BJ (cell line): Measurements from ENCODE around the gene SAMM50. TPM values are rescaled to one million over a fixed set of nuclear protein-coding genes. Genes with fewer than 3 reads are reported as not detected.

Source experiments
- CTCF ChIA-PET: fragments of 350-600 bp; formaldehyde crosslinking; extraction: SDS; loops from one replicate; lab custom pipeline; 2021; ENCODE audit warnings: antibody characterized with exemption, inconsistent platforms; lab: Yijun Ruan, JAX
- POLR2A ChIA-PET: fragments of 300-600 bp; sonication (Branson Sonifier 250); formaldehyde crosslinking; extraction: SDS; loops from one replicate; lab custom pipeline; 2021; ENCODE audit warnings: antibody characterized with exemption; lab: Charles Lee
- DNase-seq: peaks from one replicate; pipeline ENCODE4 v3.0.0-alpha.2; 2011; ENCODE audit warnings: low read depth
- H3K27me3 ChIP-seq: 2 replicates; pipeline ENCODE4 v1.6.0; 2011; ENCODE audit warnings: low read length; ENCODE audit not compliant: control insufficient read depth, insufficient read depth
- H3K36me3 ChIP-seq: 2 replicates; pipeline ENCODE4 v1.5.1; 2011; ENCODE audit warnings: low read length; ENCODE audit not compliant: control insufficient read depth, insufficient read depth
- H3K4me3 ChIP-seq: 2 replicates; pipeline ENCODE4 v1.5.1; 2011; ENCODE audit warnings: low read depth, mild to moderate bottlenecking, control low read depth, low read length
- polyA plus RNA-seq: library from polyadenylated mRNA; depleted of rRNA; stranded (reverse); fragments of >200 nt; gene quantifications from 2 replicates; pipeline ENCODE4 v1.2.3, GENCODE V29; 2011
- TF ChIP-seq, protein P1 (sequence below): IDR thresholded peaks from 2 replicates; pipeline ENCODE4 v1.5.1; 2011; ENCODE audit warnings: low read depth, mild to moderate bottlenecking, control low read depth, inconsistent platforms, low read length, moderate library complexity; ENCODE audit not compliant: insufficient read depth

Gene SAMM50
- polyA plus RNA-seq, 1 experiment: 40.7 TPM

DNA sequence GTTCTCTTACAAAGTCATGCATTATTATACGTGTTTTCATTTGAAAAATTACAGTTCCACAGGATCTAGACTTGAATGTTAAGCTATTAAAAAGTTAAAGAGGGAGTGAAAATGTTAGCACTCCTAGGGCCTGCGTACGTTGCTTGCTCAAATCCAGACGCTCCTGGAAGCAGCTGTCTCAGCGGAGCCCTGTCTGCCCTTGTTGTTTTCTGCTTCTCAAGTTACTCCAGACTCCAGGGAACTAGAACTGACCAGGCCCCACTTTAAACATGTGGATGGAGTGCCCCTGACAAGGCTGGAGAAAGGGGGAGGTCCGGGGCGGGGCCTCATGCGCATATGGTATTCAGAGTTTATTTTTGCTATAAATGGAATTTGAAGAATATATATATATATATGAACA, 78.5 kb downstream of the SAMM50 start:
- TF ChIP-seq, protein P1, sequence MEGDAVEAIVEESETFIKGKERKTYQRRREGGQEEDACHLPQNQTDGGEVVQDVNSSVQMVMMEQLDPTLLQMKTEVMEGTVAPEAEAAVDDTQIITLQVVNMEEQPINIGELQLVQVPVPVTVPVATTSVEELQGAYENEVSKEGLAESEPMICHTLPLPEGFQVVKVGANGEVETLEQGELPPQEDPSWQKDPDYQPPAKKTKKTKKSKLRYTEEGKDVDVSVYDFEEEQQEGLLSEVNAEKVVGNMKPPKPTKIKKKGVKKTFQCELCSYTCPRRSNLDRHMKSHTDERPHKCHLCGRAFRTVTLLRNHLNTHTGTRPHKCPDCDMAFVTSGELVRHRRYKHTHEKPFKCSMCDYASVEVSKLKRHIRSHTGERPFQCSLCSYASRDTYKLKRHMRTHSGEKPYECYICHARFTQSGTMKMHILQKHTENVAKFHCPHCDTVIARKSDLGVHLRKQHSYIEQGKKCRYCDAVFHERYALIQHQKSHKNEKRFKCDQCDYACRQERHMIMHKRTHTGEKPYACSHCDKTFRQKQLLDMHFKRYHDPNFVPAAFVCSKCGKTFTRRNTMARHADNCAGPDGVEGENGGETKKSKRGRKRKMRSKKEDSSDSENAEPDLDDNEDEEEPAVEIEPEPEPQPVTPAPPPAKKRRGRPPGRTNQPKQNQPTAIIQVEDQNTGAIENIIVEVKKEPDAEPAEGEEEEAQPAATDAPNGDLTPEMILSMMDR: no peak
- Histone ChIP-seq H3K4me3 (no peak overlapping the region), H3K36me3 (peaks cover 1% of the 10 kb centered on the region; the same call in 1 of the 2 replicates), H3K27me3 (no peaks in the 10 kb centered on the region)
- ChIA-PET POLR2A (no interaction called here), CTCF (interaction anchor here (0.9 kb wide), 1 partner anchor 46 kb away, joined by 3 read pairs; no protein-coding TSS in a partner anchor)
- no peak for DNase-seq

DNA sequence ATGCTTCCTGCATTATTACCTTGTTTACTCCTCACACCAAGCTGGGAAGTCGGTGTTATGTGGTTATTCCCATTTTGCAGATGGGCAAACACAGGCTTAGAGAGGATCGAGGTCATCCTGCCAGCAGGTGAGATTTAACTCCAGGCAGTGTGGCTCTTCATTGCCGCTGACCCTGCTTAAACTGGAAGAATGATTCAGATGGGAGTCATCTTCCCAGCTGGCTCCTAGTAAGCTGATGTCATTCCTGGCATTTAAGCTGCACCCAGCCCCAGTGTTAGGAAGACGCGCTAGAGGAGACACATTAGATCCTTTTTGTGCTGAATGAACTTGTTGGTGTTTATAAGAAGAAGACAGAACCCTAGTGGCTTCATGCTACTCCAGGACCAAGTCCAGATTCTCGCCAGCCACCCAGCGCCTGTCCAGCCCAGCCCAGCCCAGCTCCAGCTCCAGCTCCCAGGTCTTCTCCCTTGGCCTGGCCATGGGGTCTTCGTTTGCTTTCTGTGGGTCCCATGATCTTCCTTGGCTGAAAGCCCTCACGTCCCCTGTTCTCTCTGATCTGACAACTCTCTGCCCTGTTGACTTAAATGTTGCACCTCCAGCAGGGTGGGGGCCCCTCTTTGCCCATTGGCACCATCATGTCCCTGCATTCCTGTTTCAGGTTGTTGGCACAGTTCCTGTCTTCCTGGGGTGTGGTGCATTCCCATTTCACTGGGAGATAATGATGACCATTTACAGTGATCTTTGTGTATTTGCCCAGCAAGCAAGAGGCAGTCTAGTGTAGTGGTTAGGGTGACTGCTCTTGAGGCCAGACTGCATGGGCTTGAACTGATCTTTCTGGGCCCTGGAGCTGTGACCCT, 82.5 kb downstream of the SAMM50 start:
- no peaks in the 10 kb centered on the region for H3K27me3 ChIP-seq
- TF ChIP-seq, protein P1: no peak
- DNase-seq: peak; percentile 88
- no peak overlapping the region for H3K4me3 ChIP-seq
- no peaks in the 10 kb centered on the region for H3K36me3 ChIP-seq
- CTCF ChIA-PET: interaction anchor here (0.7 to 2.7 kb wide), 6 partner anchors 10 to 212 kb away, joined by 3 to 9 read pairs (median 3); no protein-coding TSS in a partner anchor
- POLR2A ChIA-PET: no interaction called here

DNA sequence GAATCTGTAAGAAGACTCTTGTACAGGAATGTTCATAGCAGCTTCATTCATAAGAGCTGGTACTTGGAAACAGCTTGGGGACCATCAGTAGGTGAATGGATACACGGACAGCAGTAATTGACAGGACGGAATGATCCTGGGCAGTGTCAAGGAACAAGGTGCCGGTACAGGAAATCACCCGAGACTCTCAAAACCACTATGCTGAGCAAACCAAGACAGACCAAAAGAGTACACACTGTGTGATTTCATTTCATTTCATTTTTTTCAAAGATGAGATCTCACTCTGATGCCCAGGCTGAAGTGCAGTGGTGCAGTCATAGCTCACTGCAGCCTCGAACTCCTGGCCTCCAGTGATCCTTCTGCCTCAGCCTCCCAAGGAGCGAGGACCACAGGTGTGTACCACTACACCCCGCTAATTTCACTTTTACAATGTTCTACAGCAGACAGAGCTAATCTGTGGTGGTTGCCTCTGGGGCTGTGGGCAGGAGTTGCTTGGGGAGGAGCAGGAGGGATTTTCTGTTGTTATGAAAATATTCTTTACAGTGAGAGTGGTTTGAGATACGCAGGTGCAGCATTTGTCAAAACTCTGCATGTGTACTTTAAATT, 84.4 kb downstream of the SAMM50 start:
- Histone ChIP-seq H3K4me3 (no peak overlapping the region), H3K27me3 (no peaks in the 10 kb centered on the region), H3K36me3 (no peaks in the 10 kb centered on the region)
- CTCF ChIA-PET: interaction anchor here (2.0 to 2.7 kb wide), 2 partner anchors 43 to 46 kb away, joined by 4 to 9 read pairs; no protein-coding TSS in a partner anchor
- TF ChIP-seq, protein P1: no peak
- DNase-seq: no peak
- POLR2A ChIA-PET: no interaction called here

DNA sequence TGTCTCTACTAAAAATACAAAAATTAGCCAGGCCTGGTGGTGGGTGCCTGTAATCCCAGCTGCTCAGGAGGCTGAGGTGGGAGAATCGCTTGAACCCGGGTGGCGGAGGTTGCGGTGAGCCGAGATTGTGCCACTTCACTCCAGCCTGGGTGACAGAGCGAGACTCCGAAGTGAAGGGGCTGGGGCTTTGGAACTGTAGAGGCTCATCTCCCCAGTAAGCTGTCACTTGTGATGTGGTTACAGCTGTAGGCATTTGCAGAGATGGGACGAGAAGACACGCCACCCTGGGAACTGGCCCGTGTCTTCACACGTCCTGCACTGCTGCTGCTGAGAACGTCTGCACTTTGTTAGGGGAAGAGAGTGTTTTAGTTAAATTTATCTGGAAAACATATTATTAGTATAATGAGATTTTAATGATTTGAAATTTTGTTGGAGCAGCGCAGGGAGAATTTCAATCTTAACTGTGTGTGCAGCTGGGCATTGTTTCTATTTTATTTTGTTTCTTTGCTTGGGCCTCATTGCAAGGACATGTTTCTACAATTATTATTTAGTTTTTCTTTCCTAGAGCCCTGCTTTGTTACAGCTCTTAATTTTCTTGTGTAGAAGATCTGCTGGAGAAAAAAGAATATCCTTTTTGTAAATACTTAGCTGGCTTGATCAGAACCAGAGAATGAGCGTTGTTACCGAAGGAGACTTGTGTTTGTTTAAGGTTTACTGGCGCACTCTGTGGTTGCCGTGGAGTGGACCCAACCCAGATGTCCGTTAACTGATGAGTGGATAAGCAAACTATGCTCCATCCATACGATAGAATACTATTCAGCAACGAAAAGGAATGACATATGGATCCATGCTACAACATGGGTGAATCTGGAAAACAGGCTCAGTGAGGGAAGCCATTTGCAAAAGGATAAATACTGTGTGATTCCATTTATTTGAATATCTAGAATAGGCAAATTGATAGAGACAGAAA, 87.3 kb downstream of the SAMM50 start:
- CTCF ChIA-PET: interaction anchor here (1.6 to 1.8 kb wide), 2 partner anchors 14 to 49 kb away, joined by 6 to 7 read pairs; no protein-coding TSS in a partner anchor
- no peaks in the 10 kb centered on the region for H3K36me3 ChIP-seq
- POLR2A ChIA-PET: no interaction called here
- H3K27me3 ChIP-seq: no peaks in the 10 kb centered on the region
- TF ChIP-seq, protein P1: no peak
- DNase-seq: no peak
- no peak overlapping the region for H3K4me3 ChIP-seq
